Astrocyte (in vitro differentiated cells and primary cell): ENCODE data around the gene PPCS.

ENCODE experiments used
- EZH2 ChIP-seq: IDR thresholded peaks from 2 replicates; pipeline ENCODE4 v1.6.1; 2012; ENCODE audit warnings: mild to moderate bottlenecking, low read length, inconsistent platforms; ENCODE audit not compliant: insufficient read depth
- TF ChIP-seq, protein P1 (sequence below): IDR thresholded peaks from 2 replicates; pipeline ENCODE4 v1.5.1; 2011; ENCODE audit warnings: low read depth, mild to moderate bottlenecking, inconsistent platforms, low read length, moderate library complexity; ENCODE audit not compliant: insufficient read depth

GRCh38 chr1:42484382-42484781, 28.0 kb downstream of the PPCS start:
- TF ChIP-seq EZH2, result no peak
- TF ChIP-seq, protein P1, sequence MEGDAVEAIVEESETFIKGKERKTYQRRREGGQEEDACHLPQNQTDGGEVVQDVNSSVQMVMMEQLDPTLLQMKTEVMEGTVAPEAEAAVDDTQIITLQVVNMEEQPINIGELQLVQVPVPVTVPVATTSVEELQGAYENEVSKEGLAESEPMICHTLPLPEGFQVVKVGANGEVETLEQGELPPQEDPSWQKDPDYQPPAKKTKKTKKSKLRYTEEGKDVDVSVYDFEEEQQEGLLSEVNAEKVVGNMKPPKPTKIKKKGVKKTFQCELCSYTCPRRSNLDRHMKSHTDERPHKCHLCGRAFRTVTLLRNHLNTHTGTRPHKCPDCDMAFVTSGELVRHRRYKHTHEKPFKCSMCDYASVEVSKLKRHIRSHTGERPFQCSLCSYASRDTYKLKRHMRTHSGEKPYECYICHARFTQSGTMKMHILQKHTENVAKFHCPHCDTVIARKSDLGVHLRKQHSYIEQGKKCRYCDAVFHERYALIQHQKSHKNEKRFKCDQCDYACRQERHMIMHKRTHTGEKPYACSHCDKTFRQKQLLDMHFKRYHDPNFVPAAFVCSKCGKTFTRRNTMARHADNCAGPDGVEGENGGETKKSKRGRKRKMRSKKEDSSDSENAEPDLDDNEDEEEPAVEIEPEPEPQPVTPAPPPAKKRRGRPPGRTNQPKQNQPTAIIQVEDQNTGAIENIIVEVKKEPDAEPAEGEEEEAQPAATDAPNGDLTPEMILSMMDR, result no peak
